PFSK-1 (cell line): Measurements from ENCODE around the gene CDCA3. TPM values are rescaled to one million over a fixed set of nuclear protein-coding genes. Genes with fewer than 3 reads are reported as not detected.
A peak's percentile ranks its signal among the peaks of the same experiment; 100 is the strongest.

Experiments
- FOXP2 ChIP-seq: optimal IDR thresholded peaks from 2 replicates; pipeline ENCODE3; 2011; ENCODE audit warnings: borderline replicate concordance, control low read depth, inconsistent platforms; ENCODE audit not compliant: insufficient read depth; ENCODE audit errors: extremely low read length, extremely low read depth
- POLR2AphosphoS5 ChIP-seq: IDR thresholded peaks from 2 replicates; pipeline ENCODE4 v1.6.1; 2012; ENCODE audit warnings: low read depth, mild to moderate bottlenecking, control low read depth, low read length, moderate library complexity
- REST ChIP-seq, 2 experiments: IDR thresholded peaks; 2 replicates each; pipeline versions ENCODE4 v1.6.1 to v1.8.0; 2011 to 2012; ENCODE audit warnings: low read depth in 2 of 2, low read length in 2 of 2, control low read depth in 1 of 2, inconsistent platforms in 1 of 2, mild to moderate bottlenecking in 1 of 2, moderate library complexity in 1 of 2; ENCODE audit not compliant: insufficient read depth in 1 of 2
- SIN3A ChIP-seq: IDR thresholded peaks from 2 replicates; pipeline ENCODE4 v1.6.1; 2012; ENCODE audit warnings: mild to moderate bottlenecking, low read length, moderate library complexity, borderline replicate concordance; ENCODE audit not compliant: insufficient read depth
- TAF1 ChIP-seq: IDR thresholded peaks from 2 replicates; pipeline ENCODE4 v1.6.1; 2012; ENCODE audit warnings: low read length, control low read depth, borderline replicate concordance; ENCODE audit not compliant: insufficient read depth
- polyA plus RNA-seq: library from polyadenylated mRNA; unstranded; fragments of >200 nt; gene quantifications from one replicate; pipeline ENCODE4 v1.2.1, GENCODE V29; 2012; ENCODE audit warnings: low read depth, missing spikeins; ENCODE audit not compliant: insufficient read length

CDCA3 gene
- polyA plus RNA-seq: 13.7 TPM

GRCh38 chr12:6851153-6851920 is at the start of gene CDCA3:
TSS of gene CDCA3 (minus strand) at chr12:6851286. CDS start at chr12:6850952, 334 bp downstream.
- TF ChIP-seq TAF1 (peak; percentile 67; the same call in 1 of the 2 replicates), FOXP2 (no peak), REST (IDR thresholded peaks at IDR 0.05; ENCODE audit: insufficient read depth in 1 of 2, low read depth in 2 of 2, low read length in 2 of 2) (no peak), POLR2AphosphoS5 (peak; percentile 80; the same call in 1 of the 2 replicates), SIN3A (peak; percentile 97)

GRCh38 chr12:6899837-6900519 is 48.9 kb upstream of the CDCA3 start:
- TF ChIP-seq FOXP2 (no peak), TAF1 (no peak)

- TF ChIP-seq SIN3A (no peak), POLR2AphosphoS5 (no peak), FOXP2 (no peak), TAF1 (no peak), REST (IDR thresholded peaks at IDR 0.05; ENCODE audit: insufficient read depth in 1 of 2, low read depth in 2 of 2, low read length in 2 of 2) (no peak)
These were observed 48.3 kb upstream of the CDCA3 start for GRCh38 chr12:6899427-6899826.

- no peak for TF ChIP-seq SIN3A
- TF ChIP-seq REST (IDR thresholded peaks at IDR 0.05; ENCODE audit: insufficient read depth in 1 of 2, low read depth in 2 of 2, low read length in 2 of 2): no peak
- TF ChIP-seq POLR2AphosphoS5: no peak
- TF ChIP-seq FOXP2: no peak
- TF ChIP-seq TAF1: no peak
These were observed 45.9 kb upstream of the CDCA3 start for GRCh38 chr12:6896846-6897435.

- TF ChIP-seq TAF1: no peak
These were observed 43.2 kb upstream of the CDCA3 start for GRCh38 chr12:6894321-6894720.

GRCh38 chr12:6891646-6892001 is 40.5 kb upstream of the CDCA3 start:
- TF ChIP-seq TAF1 (no peak), REST (IDR thresholded peaks at IDR 0.05; ENCODE audit: insufficient read depth in 1 of 2, low read depth in 2 of 2, low read length in 2 of 2) (no peak), POLR2AphosphoS5 (no peak), SIN3A (no peak), FOXP2 (no peak)
